ENCODE data around the gene POLR3G. TPM values are rescaled to one million over a fixed set of nuclear protein-coding genes. Genes with fewer than 3 reads are reported as not detected.
A peak's percentile ranks its signal among the peaks of the same experiment; 100 is the strongest.

Gene POLR3G
- total and polyA plus RNA-seq, 2 of the 13 experiments (the other 11 are each of a cell fraction or from before 2014, with no cell fraction given), result 1.2 to 7.3 TPM

GRCh38 chr5:90474235-90475107 lies at the start of gene POLR3G, which contains the start of gene MBLAC2 (continued):
- TF ChIP-seq ZSCAN5A (CRISPR knock-in tag; IDR thresholded peaks at IDR 0.05; ENCODE audit: borderline replicate concordance), result no peak; the same call in 1 of the 2 replicates
- TF ChIP-seq ZNF143 (CRISPR knock-in tag; IDR thresholded peaks at IDR 0.05), result peak; percentile 53
- peak; percentile 36; the same call in 1 of the 2 replicates for TF ChIP-seq ZFP82 (CRISPR knock-in tag; IDR thresholded peaks at IDR 0.05; ENCODE audit: borderline replicate concordance)
- peak; percentile 92 for TF ChIP-seq FOXC1 (CRISPR knock-in tag; IDR thresholded peaks at IDR 0.05; ENCODE audit: borderline replicate concordance)
- no peak for TF ChIP-seq ZNF562 (CRISPR knock-in tag; IDR thresholded peaks at IDR 0.05; ENCODE audit: borderline replicate concordance)
- no peak for TF ChIP-seq HNRNPH1 (optimal IDR thresholded peaks at IDR 0.05; ENCODE audit: low read depth, low read length)
- TF ChIP-seq FOXA1 (IDR thresholded peaks at IDR 0.05), result no peak
- no peak; the same call in 1 of the 2 replicates for TF ChIP-seq FOXA1 (CRISPR knock-in tag; IDR thresholded peaks at IDR 0.05)
- peak; percentile 51; the same call in 1 of the 2 replicates for TF ChIP-seq ZBTB2 (CRISPR knock-in tag; IDR thresholded peaks at IDR 0.05; ENCODE audit: low read depth)
- no peak for TF ChIP-seq ZNF282 (IDR thresholded peaks at IDR 0.05; ENCODE audit: partially characterized antibody)
- TF ChIP-seq RXRB (CRISPR knock-in tag; IDR thresholded peaks at IDR 0.05; ENCODE audit: borderline replicate concordance), result peak; percentile 62; the same call in 1 of the 2 replicates
- TF ChIP-seq CREB3 (CRISPR knock-in tag; IDR thresholded peaks at IDR 0.05), result peak; percentile 16; the same call in 1 of the 2 replicates
- 0 out of 2 replicates have a peak, but pooled peaks have one; percentile 10 for TF ChIP-seq PBX2 (CRISPR knock-in tag; IDR thresholded peaks at IDR 0.05)
- peak; percentile 26; the same call in 1 of the 2 replicates for TF ChIP-seq PPARG (CRISPR knock-in tag; conservative IDR thresholded peaks at IDR 0.05)
- no peak for TF ChIP-seq MAFF (IDR thresholded peaks at IDR 0.05; ENCODE audit: low read depth, low read length)
- TF ChIP-seq SP140L (CRISPR knock-in tag; IDR thresholded peaks at IDR 0.05; ENCODE audit: borderline replicate concordance), result no peak
- TF ChIP-seq TERF1 (CRISPR knock-in tag; IDR thresholded peaks at IDR 0.05), result no peak
- no peak for TF ChIP-seq ZNF367 (CRISPR knock-in tag; IDR thresholded peaks at IDR 0.05; ENCODE audit: borderline replicate concordance)
- TF ChIP-seq ZBTB34 (CRISPR knock-in tag; IDR thresholded peaks at IDR 0.05), result peak; percentile 68; the same call in 1 of the 2 replicates
- no peak; the same call in 1 of the 2 replicates for TF ChIP-seq ARHGAP35 (CRISPR knock-in tag; IDR thresholded peaks at IDR 0.05; ENCODE audit: borderline replicate concordance)
- no peak for TF ChIP-seq SMC3 (IDR thresholded peaks at IDR 0.05; ENCODE audit: low read length)

All from HepG2 (cell line).